Sigmoid colon (tissue), 7 donors: Measurements from ENCODE around the gene SLC12A8. TPM values are rescaled to one million over a fixed set of nuclear protein-coding genes. Genes with fewer than 3 reads are reported as not detected.

ENCODE experiments used
- DNase-seq: peaks from one replicate; pipeline ENCODE4 v3.0.0-alpha.2; 2019
- H3K27ac ChIP-seq, 4 donors: fragments of 200-600 bp; sonication (generic); one replicate each; pipeline ENCODE4 v1.5.1; 2016 to 2019; ENCODE audit warnings: mild to moderate bottlenecking in 1 of 4
- H3K27me3 ChIP-seq, 3 donors: fragments of 200-600 bp; sonication (generic); one replicate each; pipeline ENCODE4 v1.5.1; 2019; ENCODE audit warnings: mild to moderate bottlenecking in 1 of 3
- H3K36me3 ChIP-seq, 4 donors: fragments of 200-600 bp; sonication (generic); one replicate each; pipeline ENCODE4 v1.5.1; 2016 to 2019
- H3K4me1 ChIP-seq, 4 donors: fragments of 200-600 bp; sonication (generic); one replicate each; pipeline ENCODE4 v1.5.1; 2017 to 2019
- H3K4me3 ChIP-seq, 4 donors: fragments of 200-600 bp; sonication (generic); one replicate each; pipeline ENCODE4 v1.5.1; 2017 to 2019; ENCODE audit warnings: mild to moderate bottlenecking in 2 of 4, moderate library complexity in 1 of 4
- H3K9me3 ChIP-seq, 4 donors: fragments of 200-600 bp in 3 of 4; sonication (generic) in 3 of 4; one replicate each; pipeline versions ENCODE4 v1.5.1 to v1.6.1; 2013 to 2019
- EP300 ChIP-seq, 4 donors: sonication (generic); formaldehyde crosslinking; IDR thresholded peaks; one replicate each; pipeline ENCODE4 v1.6.1; 2017; ENCODE audit warnings: antibody characterized with exemption in 4 of 4
- POLR2A ChIP-seq, 2 donors: fragments of 450-650 bp; IDR thresholded peaks; one replicate each; pipeline ENCODE4 v1.6.1; 2016; ENCODE audit warnings: antibody characterized with exemption in 2 of 2, mild to moderate bottlenecking in 2 of 2, moderate library complexity in 2 of 2
- POLR2AphosphoS5 ChIP-seq, 4 donors: sonication (generic); formaldehyde crosslinking; IDR thresholded peaks; one replicate each; pipeline ENCODE4 v1.6.1; 2017; ENCODE audit warnings: antibody characterized with exemption in 4 of 4
- WGBS, 2 donors: extraction: QIAGEN DNeasy Blood & Tissue Kit; methylation state at CpG; one replicate each; pipeline ENCODE4 v1.1.7; 2013; 5-methylcytosine and 5-hydroxymethylcytosine counted together
- intact Hi-C: fragments of 100-400 bp; cut with DNase I; formaldehyde crosslinking; loops from one replicate; pipeline ENCODE4 v1.15.1; 2023
- polyA plus RNA-seq, 3 donors: library from polyadenylated mRNA; stranded (reverse); fragments of 200-250 nt; gene quantifications; one replicate each; pipeline ENCODE4 v1.2.3, GENCODE V29; 2013
- total RNA-seq, 4 donors: library from RNA; depleted of rRNA; stranded (reverse); fragments of >200 nt; gene quantifications; one replicate each; pipeline ENCODE4 v1.1.0, GENCODE V29; 2016
- TF ChIP-seq, protein P1 (sequence below), 4 experiments: fragments of 450-650 bp in 3 of 4; fragments of 200-600 bp in 1 of 4; IDR thresholded peaks; one replicate each; pipeline ENCODE4 v1.5.1; 2016 to 2019; ENCODE audit warnings: antibody characterized with exemption in 4 of 4, mild to moderate bottlenecking in 3 of 4, moderate library complexity in 2 of 4
- donor health status: healthy with polysubstance abuse.
- donor health status: Bipolar disorder and iron deficiency.
- donor health status: healthy.

The SLC12A8 gene
- total and polyA plus RNA-seq, 7 donors: 0.33 to 6.3 (median 1.7) TPM; not detected in 3

DNA sequence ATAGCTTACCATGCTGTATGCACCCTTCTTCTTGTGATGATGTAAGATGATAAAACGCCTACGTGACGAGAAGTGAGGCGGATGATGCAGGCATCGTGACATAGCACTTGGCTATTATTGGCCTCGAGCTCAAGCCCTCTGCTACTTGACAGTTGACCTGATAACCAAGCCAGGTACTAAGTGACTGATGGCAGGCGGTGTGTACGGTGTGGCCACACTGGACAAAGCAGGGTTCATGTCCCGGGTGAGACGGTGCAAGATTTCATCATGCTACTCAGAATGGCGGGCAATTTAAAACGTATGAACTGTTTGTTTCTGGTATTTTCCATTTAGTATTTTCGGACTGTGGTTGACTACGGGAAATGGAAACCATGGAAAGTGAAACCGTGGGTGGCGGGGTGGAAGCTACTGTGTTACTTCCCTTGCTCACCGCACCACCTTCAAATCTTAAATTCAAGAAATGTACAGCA lies 57.7 kb downstream of the SLC12A8 start:
- WGBS, 2 donors: 81 to 90% methylated on average over 17 of the region's 17 CpGs
- intact Hi-C loops: no loop called here
- TF ChIP-seq EP300 (IDR thresholded peaks at IDR 0.05) (no peak), POLR2AphosphoS5 (IDR thresholded peaks at IDR 0.05) (no peak)
- TF ChIP-seq, protein P1, sequence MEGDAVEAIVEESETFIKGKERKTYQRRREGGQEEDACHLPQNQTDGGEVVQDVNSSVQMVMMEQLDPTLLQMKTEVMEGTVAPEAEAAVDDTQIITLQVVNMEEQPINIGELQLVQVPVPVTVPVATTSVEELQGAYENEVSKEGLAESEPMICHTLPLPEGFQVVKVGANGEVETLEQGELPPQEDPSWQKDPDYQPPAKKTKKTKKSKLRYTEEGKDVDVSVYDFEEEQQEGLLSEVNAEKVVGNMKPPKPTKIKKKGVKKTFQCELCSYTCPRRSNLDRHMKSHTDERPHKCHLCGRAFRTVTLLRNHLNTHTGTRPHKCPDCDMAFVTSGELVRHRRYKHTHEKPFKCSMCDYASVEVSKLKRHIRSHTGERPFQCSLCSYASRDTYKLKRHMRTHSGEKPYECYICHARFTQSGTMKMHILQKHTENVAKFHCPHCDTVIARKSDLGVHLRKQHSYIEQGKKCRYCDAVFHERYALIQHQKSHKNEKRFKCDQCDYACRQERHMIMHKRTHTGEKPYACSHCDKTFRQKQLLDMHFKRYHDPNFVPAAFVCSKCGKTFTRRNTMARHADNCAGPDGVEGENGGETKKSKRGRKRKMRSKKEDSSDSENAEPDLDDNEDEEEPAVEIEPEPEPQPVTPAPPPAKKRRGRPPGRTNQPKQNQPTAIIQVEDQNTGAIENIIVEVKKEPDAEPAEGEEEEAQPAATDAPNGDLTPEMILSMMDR (IDR thresholded peaks at IDR 0.05): no peak
- H3K27me3 ChIP-seq: no peaks in the 10 kb centered on the region
- no peaks in the 10 kb centered on the region for H3K9me3 ChIP-seq
- no peaks in the 10 kb centered on the region for H3K4me1 ChIP-seq
- H3K36me3 ChIP-seq: no peaks in the 10 kb centered on the region
- no peak overlapping the region for H3K27ac ChIP-seq
- no peak overlapping the region for H3K4me3 ChIP-seq
- no peak for DNase-seq

DNA sequence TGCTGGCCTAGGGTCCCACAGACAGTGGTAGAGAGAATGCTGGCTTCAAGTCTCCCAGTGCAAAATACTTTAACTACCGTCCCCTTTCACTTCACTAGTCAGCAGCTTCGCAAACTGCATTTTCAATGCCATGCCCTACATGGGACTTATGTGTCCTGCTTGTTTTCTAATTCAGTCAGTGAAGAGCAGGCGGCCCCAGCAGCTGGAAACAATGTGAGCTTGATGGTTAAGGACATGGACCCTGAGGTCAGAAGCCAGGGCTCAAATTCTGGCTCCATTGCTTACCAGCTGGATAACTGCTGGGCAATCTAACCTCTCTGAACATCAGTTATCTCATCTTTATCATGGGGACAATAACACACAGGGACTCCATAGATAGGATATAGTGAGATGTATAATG lies 58.4 kb downstream of the SLC12A8 start:
- intact Hi-C loops: no loop called here
- DNase-seq: no peak
- Histone ChIP-seq H3K27ac (no peak overlapping the region), H3K4me3 (no peak overlapping the region), H3K9me3 (no peaks in the 10 kb centered on the region), H3K36me3 (no peaks in the 10 kb centered on the region), H3K4me1 (peaks cover 0 to 1% (median under 1%) of the 10 kb centered on the region in 4 donors), H3K27me3 (no peaks in the 10 kb centered on the region)
- WGBS, 2 donors: 95 to 96% methylated on average over 3 of the region's 3 CpGs
- no peak for TF ChIP-seq EP300 (IDR thresholded peaks at IDR 0.05)
- TF ChIP-seq POLR2AphosphoS5 (IDR thresholded peaks at IDR 0.05): no peak
- TF ChIP-seq POLR2A (IDR thresholded peaks at IDR 0.05): no peak
- TF ChIP-seq, protein P1 (IDR thresholded peaks at IDR 0.05): no peak

DNA sequence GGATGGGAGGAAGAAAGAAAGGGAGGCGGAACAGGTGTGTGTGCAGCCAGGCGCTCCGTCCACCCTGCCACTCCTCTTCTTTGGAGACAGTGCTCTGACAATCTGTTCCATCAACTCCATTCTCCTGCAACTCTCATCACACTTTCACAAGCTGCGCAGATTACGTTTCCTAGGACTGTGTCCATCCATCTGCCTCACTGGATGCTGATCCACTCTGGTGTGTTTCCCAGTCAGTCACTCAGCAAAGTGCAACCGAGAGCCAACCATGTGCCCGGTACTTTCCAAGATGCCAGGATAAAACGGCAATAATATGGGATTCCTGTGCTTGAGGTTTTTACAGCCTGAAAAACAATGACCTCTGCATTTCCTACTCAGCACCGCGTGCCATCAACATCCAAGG lies 59.6 kb downstream of the SLC12A8 start:
- Histone ChIP-seq H3K9me3 (no peaks in the 10 kb centered on the region), H3K4me3 (no peak overlapping the region), H3K36me3 (no peaks in the 10 kb centered on the region), H3K27ac (no peak overlapping the region), H3K4me1 (peaks cover 0 to 13% (median 4%) of the 10 kb centered on the region in 4 donors), H3K27me3 (no peaks in the 10 kb centered on the region)
- WGBS, 2 donors: 85 to 90% methylated on average over 10 of the region's 10 CpGs
- intact Hi-C loops: no loop called here
- no peak for DNase-seq
- TF ChIP-seq POLR2A (IDR thresholded peaks at IDR 0.05) (no peak), POLR2AphosphoS5 (IDR thresholded peaks at IDR 0.05) (no peak), EP300 (IDR thresholded peaks at IDR 0.05) (no peak)
- TF ChIP-seq, protein P1 (IDR thresholded peaks at IDR 0.05): no peak

DNA sequence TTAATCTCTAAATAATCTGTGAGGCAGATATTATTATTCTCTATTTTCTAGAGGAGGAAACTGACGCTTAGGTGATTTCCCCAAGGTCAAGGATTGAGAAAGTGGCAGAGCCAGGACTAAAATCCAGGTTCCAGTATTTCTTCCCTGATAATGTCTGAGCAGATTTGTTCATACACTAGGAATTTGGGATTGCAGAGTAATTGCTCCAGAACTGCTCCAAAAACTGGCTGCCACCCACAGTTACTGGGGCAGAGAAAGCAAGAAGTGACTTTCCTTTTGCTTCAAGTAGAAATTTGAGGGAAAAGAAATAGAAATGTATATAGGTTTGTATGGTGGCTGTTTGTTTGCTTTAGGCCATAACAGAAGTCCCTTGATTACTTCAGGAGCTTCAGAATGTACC lies 60.6 kb downstream of the SLC12A8 start:
- TF ChIP-seq, protein P1 (IDR thresholded peaks at IDR 0.05): no peak
- TF ChIP-seq EP300 (IDR thresholded peaks at IDR 0.05) (no peak), POLR2AphosphoS5 (IDR thresholded peaks at IDR 0.05) (no peak), POLR2A (IDR thresholded peaks at IDR 0.05) (no peak)
- 88 to 97% methylated on average over 1 of the region's 1 CpG for WGBS, 2 donors
- Histone ChIP-seq H3K9me3 (no peaks in the 10 kb centered on the region), H3K4me1 (peaks cover 0 to 13% (median 4%) of the 10 kb centered on the region in 4 donors), H3K4me3 (no peak overlapping the region), H3K27ac (no peak overlapping the region), H3K27me3 (no peaks in the 10 kb centered on the region), H3K36me3 (no peaks in the 10 kb centered on the region)
- intact Hi-C loops: no loop called here
- no peak for DNase-seq

DNA sequence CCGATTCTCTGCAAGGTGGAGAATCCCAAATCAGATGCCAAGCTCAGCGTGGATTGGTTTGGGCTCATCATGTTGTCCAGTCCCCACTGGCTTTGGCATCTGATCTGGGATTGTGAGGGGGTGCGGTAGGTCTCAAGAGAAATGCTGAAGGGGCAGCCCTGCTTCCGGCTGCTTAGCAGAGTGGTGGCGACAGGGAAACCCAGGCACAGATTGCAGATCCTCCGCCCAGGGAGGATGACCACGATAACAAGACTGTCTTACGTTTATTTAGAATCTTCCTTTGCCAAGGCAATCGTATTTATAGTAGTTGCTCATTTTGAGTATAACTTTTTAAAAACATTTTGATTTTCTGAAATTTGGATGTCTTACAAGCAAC lies 61.1 kb downstream of the SLC12A8 start:
- Histone ChIP-seq H3K36me3 (no peaks in the 10 kb centered on the region), H3K4me3 (no peak overlapping the region), H3K27ac (no peak overlapping the region), H3K9me3 (no peaks in the 10 kb centered on the region), H3K27me3 (no peaks in the 10 kb centered on the region), H3K4me1 (peaks cover 0 to 15% (median 4%) of the 10 kb centered on the region in 4 donors)
- no peak for DNase-seq
- intact Hi-C loops: no loop called here
- TF ChIP-seq POLR2A (IDR thresholded peaks at IDR 0.05): no peak
- WGBS, 2 donors: 88 to 95% methylated on average over 9 of the region's 9 CpGs
